ENCODE results near the gene ARHGAP42.

- no peak for TF ChIP-seq POLR2A (IDR thresholded peaks at IDR 0.05)
- TF ChIP-seq, protein P1, sequence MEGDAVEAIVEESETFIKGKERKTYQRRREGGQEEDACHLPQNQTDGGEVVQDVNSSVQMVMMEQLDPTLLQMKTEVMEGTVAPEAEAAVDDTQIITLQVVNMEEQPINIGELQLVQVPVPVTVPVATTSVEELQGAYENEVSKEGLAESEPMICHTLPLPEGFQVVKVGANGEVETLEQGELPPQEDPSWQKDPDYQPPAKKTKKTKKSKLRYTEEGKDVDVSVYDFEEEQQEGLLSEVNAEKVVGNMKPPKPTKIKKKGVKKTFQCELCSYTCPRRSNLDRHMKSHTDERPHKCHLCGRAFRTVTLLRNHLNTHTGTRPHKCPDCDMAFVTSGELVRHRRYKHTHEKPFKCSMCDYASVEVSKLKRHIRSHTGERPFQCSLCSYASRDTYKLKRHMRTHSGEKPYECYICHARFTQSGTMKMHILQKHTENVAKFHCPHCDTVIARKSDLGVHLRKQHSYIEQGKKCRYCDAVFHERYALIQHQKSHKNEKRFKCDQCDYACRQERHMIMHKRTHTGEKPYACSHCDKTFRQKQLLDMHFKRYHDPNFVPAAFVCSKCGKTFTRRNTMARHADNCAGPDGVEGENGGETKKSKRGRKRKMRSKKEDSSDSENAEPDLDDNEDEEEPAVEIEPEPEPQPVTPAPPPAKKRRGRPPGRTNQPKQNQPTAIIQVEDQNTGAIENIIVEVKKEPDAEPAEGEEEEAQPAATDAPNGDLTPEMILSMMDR (IDR thresholded peaks at IDR 0.05): no peak
Observed at GRCh38 chr11:100740440-100740839, 53.4 kb downstream of the ARHGAP42 start.
